NCI-H2171 (cell line): ENCODE data around the gene BBS7.
A peak's percentile ranks its signal among the peaks of the same experiment; 100 is the strongest.

ENCODE experiments used
- DNase-seq: peaks from one replicate; lab custom pipeline; 2025; lab: John Stamatoyannopoulos, UW

BBS7 gene

DNA sequence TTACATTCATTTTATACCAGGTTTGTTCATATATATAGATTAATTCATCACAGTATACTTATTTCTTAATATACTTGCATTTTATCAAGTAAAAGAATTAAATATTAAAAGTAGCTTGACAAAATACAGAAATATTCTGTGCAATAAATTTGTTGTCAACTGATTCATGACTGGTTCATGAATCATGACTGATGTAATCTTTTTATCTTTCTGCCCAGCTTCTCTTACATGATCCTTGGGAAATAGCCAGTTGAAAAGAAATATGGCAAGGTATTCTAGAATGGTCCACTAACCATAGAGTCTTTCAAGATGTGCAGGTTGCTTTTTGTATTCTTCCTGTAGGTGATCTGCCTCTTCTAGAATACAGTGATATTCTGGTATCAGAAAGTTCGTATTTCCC, 42.4 kb downstream of the BBS7 start:
- no peak for DNase-seq

- no peak for DNase-seq
Measured at GRCh38 chr4:121824950-121825349, 45.3 kb downstream of the BBS7 start.

- no peak for DNase-seq
Measured at GRCh38 chr4:121824171-121824527, 46.1 kb downstream of the BBS7 start.

DNA sequence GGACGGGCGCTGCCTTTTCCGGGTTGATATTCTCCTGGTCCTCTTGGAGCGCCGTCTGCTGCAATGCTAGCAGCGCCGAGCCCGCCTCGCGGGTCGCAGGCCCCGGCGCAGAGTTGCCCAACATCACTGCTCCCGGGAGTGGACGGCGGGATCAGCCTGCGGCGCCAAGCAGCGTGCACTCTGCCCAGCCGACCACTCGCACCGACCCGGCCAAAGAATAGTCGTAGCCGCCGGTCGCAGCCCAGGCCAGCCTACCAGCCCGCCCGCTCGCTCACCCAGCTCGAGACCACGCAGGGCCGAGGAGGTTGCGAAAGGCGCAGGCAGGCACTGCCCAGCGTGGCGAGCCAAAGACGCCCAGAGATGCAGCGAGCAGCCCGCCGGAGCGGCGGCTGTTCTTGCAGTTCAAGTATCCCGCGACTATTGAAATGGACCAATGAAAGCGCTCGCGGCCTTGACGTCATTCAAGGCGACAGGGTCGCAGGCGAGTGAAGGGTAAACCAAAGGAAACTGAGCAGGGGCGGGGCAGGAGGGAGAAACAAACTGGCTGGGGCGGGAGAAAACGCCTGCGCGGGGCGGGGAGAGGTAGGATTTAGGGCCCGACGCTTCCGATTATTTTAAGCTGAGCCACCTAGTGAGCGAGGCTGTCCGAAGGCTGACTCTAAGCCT, 46.6 kb downstream of the BBS7 start, which contains the start of gene CCNA2:
Gene CCNA2 (minus strand): TSS at position 379 of the 666 bp plus-strand sequence. CDS start 255 bp downstream, at position 124.
- peak; percentile 82 for DNase-seq

- peak; percentile 14 for DNase-seq
Measured at GRCh38 chr4:121822796-121823504, 47.3 kb downstream of the BBS7 start.

- DNase-seq: no peak
Measured at GRCh38 chr4:121822047-121822446, 48.2 kb downstream of the BBS7 start.

DNA sequence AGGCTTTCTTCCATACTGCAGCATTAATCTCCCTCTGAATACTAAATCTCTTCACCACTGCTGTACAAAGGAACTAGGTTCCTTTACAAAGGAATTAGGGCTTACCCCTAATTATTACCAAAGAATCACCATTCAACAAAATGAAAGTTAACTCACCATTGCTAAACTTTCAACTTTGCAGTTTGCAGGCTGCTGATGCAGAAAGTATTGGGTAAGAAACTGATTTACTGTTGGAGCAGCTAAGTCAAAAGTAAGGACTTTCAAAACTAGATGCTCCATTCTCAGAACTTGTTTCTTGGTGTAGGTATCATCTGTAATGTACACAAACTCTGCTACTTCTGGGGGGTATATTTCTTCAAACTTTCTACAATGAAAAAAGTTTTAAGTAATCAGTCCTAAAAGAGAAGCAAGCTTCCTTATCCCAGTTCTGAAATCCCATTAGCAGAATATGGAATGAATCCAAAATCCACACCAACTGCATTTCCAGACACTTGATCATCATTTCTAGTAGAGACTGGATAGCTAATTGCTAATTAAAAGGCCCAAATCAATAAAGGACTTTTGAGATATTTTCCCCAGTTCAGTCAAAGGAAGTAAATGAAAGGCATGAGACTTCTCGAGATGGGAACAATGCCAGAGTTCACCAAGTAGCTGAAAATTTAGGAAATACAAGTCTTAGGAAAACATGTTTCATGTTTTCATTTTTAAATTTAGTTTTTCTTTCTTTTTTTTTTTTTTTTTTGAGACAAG, 50.9 kb downstream of the BBS7 start:
- DNase-seq: no peak

- DNase-seq: no peak
Measured at GRCh38 chr4:121818215-121818614, 52.1 kb downstream of the BBS7 start.

- no peak for DNase-seq
Measured at GRCh38 chr4:121817701-121818100, 52.6 kb downstream of the BBS7 start.

DNA sequence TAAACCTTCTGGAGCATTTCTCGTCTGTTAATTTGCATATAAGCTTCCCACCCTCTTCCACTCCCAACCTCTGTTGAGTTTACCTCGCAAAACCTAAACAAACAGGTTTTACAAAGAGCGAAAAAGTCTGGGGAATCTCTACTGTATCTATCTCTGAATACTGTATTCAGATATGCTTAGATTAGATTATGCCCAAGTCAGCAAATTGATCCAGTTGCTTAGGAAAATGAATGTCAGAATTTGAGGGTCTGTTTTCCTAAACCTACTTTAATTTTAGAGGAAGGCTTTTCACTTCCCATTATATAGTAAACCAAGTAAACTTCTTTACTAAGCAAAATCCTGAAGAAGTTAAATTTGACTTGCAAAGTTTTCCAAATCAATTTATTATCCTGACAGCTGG, 53.3 kb downstream of the BBS7 start:
- no peak for DNase-seq

- no peak for DNase-seq
Measured at GRCh38 chr4:121814756-121815155, 55.5 kb downstream of the BBS7 start.

DNA sequence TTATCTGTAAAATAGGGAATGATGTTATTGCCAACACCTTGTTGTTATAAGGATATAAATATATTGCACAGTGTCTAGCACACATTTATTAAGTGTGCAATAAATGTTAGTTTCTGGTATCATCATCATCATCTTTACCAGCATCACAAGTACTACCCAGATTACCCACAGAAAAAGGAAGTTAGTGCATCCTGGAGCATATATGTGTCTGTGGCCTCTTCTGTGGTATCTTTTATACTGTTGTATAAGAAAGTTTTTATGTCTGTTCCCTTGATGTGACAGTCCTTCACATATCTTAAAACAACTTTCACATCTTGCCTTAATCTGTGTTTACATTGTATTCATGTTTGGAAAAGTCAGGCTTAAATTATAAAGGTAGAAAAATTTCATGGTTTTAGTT, 59.2 kb downstream of the BBS7 start:
- no peak for DNase-seq

DNA sequence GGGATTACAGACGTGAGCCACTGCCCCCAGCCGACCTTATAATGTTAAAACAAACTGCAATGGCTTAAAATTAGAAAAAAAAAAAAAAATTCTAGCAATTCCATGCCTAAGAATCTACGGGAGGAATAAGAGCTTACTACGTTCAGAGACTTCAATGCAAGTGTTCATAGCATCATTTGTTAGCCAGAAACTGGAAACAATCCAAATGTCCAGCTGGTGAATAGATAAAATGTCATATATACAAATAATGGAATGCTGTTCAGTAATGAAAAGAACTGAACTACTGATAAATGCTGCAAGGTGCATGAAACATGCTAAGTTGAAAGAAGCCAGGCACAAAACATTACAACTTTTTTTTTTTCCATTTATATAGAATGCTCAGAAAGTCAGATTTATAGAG, 63.9 kb downstream of the BBS7 start:
- DNase-seq: no peak

DNA sequence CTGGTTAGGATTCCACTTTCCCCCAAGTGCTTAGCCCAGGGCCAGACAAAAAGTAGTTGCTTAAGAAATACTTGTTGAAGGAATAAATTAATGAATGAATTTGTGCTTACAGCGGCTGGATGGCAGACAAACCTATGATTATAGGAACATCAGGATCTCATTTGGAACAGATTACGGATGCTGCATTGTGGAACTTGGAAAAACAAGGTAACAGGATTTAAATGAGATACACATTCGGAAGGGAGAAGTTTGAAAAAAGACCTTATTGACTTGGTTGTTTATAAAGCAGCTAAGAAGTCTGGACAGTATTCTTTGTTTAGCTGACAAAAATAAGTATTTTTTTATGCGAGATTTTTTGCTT, 68.6 kb downstream of the BBS7 start:
- no peak for DNase-seq

DNA sequence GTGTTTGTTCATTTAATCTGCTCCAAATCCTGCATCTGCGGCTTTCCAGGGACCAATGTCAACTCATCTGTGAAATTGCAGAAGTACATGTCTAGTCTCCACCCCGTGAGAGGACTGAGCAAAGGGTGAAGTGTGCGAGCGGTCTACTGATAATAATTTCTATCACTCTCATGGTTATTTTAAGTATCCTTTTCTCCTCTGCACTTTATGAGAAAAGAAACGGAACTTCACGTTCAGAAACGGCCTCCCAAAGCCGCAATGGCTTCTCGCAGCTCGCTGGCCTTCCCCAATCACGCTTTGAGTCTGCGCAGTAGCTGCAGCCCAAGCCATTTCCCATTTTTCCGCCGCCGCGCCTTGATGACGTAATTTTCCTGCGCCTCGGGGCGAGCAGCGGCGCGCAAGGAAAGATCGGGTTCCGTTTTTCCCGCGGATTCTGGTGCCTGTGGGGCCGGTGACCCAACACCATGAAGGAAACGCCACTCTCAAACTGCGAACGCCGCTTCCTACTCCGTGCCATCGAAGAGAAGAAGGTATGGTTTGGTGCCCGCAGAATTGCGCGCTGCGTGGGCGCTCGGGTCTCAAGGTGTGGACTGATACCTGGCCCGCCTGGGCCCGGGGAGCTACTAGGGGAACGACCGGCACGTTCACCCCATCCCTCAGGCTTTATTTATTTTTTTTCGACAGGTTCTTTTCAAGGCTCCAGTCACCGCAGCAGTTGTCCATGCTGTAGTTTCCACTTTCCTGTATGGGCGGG, 69.1 kb downstream of the BBS7 start, which contains the start of gene EXOSC9:
Gene EXOSC9 (plus strand): TSS at position 363 of the 754 bp plus-strand sequence. CDS start 102 bp downstream, at position 465.
- peak; percentile 66 for DNase-seq

DNA sequence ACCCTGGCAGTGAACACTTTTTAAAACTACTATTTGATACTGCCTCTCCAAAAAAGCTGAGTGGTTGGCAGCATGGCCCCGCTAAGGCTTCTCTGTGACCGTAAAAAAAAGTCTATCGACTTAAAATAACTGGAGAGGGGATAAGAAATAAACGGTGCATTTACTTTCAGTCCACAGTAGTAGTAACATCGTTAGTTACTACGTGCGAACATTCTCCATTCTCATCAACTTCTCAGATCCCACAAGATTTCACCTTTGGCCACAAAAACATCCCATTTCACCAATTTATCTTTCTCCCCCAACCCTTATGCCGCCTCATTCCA, 69.7 kb downstream of the BBS7 start:
- DNase-seq: no peak

DNA sequence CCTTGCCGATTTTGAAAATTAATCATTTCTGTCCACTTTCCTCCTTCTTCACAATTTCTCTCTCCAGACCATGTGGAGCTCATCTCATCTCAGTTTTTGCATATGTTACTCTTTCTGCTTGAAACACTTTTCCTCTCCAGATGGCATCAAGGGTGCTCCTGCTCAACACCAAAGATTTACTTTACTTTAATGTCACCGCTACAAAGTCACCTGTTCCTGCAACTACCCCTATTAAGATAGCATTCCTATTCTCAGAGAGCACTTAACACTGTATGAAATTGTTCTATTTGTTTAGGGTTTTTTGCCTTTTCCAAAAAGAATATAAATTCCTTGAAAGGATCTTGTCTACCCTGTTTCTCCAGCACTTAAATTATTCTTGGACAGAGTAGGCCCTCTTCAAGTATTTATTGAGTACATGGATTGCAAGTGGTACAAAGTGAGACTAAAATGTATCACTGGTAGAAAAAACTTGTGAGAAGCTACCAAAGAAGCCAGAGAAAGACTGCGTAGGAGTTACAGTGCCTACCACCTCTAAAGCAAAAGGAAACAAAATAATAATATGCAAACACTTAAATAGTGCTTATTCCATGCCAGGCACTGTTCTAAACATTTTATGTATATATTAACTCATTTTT, 70.3 kb downstream of the BBS7 start:
- DNase-seq: no peak

DNA sequence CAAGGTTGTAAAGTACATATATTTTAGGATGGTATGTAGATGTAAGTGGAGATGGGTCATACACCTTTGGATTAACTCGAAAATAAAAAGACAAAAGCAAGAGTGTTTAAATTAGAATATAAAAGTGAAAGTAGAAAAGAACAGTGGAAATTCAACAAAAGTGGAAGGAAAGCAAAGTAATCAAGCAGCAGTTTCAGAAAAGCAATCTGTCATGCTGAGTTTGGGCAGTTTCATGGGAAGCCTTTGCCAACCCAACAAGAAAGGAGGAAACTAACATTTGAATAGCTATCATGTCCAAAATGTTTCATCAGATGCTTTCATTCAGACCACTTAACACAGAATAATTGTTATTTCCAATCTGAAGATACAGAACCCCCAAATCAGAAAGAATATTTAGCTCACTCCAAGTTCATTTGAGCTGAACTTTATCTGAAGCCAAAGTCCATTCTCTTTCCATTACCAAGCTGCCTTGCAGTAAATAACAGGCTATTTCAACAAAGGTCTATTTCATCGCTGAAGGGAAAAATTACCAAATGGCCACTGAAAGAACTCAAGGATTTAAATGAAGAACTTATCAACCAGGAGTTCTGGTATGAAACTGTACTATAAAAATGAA, 71.0 kb downstream of the BBS7 start:
- DNase-seq: no peak

GRCh38 chr4:121796283-121796682, 74.0 kb downstream of the BBS7 start:
- DNase-seq: no peak

- no peak for DNase-seq
Measured at GRCh38 chr4:121794505-121795188, 75.6 kb downstream of the BBS7 start.

DNA sequence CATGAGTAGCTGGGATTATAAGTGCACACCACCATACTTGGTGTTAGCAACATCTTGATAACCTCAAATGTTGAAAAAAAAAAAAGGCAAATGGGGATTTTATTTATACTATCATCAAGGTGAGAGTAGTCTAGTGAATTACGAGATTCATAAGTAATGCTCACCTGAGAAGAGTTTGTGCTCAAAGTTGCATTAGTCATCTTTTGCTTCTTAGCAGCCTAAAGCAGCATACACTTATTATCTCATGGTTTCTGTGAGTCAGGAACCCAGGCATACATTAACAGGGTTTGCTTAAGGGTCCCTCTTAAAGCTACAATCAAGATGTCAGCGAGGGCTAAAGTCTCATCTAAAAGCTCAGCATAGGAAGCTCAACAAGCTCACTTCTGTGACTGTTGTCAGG, 77.3 kb downstream of the BBS7 start:
- DNase-seq: no peak
